Karpas-422 (cell line): ENCODE results near the gene OPN1MW2. TPM values are rescaled to one million over a fixed set of nuclear protein-coding genes. Genes with fewer than 3 reads are reported as not detected.
"Not testable (repeated sequence)": the region's sequence is repeated elsewhere in the genome, so short reads cannot be mapped to it uniquely, and the experiment has no call there.

Experiments used
- DNase-seq: peaks from one replicate; pipeline ENCODE4 v3.0.0-alpha.2; 2015
- H2AFZ ChIP-seq: fragments of 200-600 bp; sonication (generic); 2 replicates; pipeline ENCODE4 v1.6.1; 2014; ENCODE audit warnings: antibody characterized with exemption, low read length, mixed read lengths
- H3K27ac ChIP-seq: fragments of 200-600 bp; sonication (generic); 2 replicates; pipeline ENCODE4 v1.5.1; 2014; ENCODE audit warnings: mild to moderate bottlenecking, low read length, moderate library complexity
- H3K27me3 ChIP-seq: fragments of 200-600 bp; sonication (generic); 2 replicates; pipeline ENCODE4 v1.6.1; 2014; ENCODE audit warnings: low read length, mixed read lengths
- H3K36me3 ChIP-seq: fragments of 200-600 bp; sonication (generic); 2 replicates; pipeline ENCODE4 v1.6.1; 2014; ENCODE audit warnings: low read length, mixed read lengths; ENCODE audit not compliant: insufficient read depth
- H3K4me1 ChIP-seq: fragments of 200-600 bp; sonication (generic); 2 replicates; pipeline ENCODE4 v1.6.1; 2014; ENCODE audit warnings: mild to moderate bottlenecking, low read length, mixed read lengths
- H3K4me2 ChIP-seq: fragments of 200-600 bp; sonication (generic); 2 replicates; pipeline ENCODE4 v1.6.1; 2014; ENCODE audit warnings: low read length, low read depth, mild to moderate bottlenecking; ENCODE audit not compliant: poor library complexity, severe bottlenecking
- H3K4me3 ChIP-seq: fragments of 200-600 bp; sonication (generic); 2 replicates; pipeline ENCODE4 v1.5.1; 2014; ENCODE audit warnings: mild to moderate bottlenecking, antibody characterized with exemption, low read length, mixed read lengths
- H3K79me2 ChIP-seq: fragments of 200-600 bp; sonication (generic); 2 replicates; pipeline ENCODE4 v1.6.1; 2014; ENCODE audit warnings: mild to moderate bottlenecking, low read length, mixed read lengths
- H3K9ac ChIP-seq: fragments of 200-600 bp; sonication (generic); 2 replicates; pipeline ENCODE4 v1.6.0; 2014; ENCODE audit warnings: low read length
- H3K9me2 ChIP-seq: fragments of 200-600 bp; sonication (generic), shearing (Covaris generic); replicated peaks from 2 replicates; pipeline ENCODE4 v1.6.0; 2014; ENCODE audit warnings: mild to moderate bottlenecking, low read length, moderate library complexity; ENCODE audit not compliant: insufficient read depth
- H3K9me3 ChIP-seq: fragments of 300-700, 200-600 bp; sonication (generic); 2 replicates; pipeline ENCODE4 v1.6.1; 2014; ENCODE audit warnings: low read length, mixed read lengths
- H4K20me1 ChIP-seq: fragments of 200-600 bp; sonication (generic); 2 replicates; pipeline ENCODE4 v1.6.1; 2014; ENCODE audit warnings: mild to moderate bottlenecking, antibody characterized with exemption, low read length, low read depth; ENCODE audit not compliant: insufficient read depth
- total RNA-seq: library from RNA; depleted of rRNA; stranded (reverse); fragments of >200 nt; shearing (Covaris generic); gene quantifications from 2 replicates; pipeline ENCODE4 v1.2.3, GENCODE V29; 2014; ENCODE audit warnings: low replicate concordance

Gene OPN1MW2
- total RNA-seq, 1 experiment from 2014 or later = not detected

DNA sequence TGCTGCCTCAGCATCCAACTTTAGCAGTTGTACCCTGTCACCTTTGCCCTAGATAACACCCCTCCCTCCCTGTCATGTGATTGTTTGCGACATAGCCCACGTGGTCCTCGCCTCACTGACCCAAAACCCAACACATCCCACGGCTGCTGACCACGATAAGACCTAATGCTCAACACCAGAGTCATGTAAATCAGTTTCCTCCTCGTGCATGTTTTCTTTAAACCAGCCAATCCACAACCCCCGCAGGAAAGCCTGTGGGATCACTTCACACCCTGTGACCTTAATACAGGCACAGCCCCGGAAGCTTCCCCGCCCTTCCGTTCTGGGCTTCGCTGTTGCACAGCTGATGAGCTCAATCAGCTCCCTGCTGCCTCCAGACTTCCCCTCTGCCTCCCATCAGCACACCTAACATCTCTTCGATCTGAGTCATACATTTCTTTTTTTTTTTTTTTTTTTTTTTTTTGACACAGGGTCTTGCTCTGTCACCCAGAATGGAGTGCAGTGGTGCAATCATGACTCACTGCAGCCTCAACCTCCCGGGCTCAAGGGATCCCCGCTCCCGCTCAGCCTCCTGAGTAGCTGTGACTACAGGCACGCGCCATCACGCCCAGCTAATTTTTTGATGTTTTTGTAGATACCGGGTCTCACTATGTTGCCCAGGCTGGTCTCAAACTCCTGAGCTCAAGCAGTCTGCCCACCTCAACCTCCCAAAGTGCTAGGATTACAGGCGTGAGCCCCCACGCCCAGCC lies 9.7 kb upstream of the OPN1MW2 start:
- H3K27ac ChIP-seq, DNase-seq, H3K27me3 ChIP-seq, H2AFZ ChIP-seq, H3K4me3 ChIP-seq, H4K20me1 ChIP-seq, H3K79me2 ChIP-seq, H3K9me2 ChIP-seq, H3K4me1 ChIP-seq, H3K9me3 ChIP-seq, H3K9ac ChIP-seq, H3K36me3 ChIP-seq, H3K4me2 ChIP-seq: not testable (repeated sequence)

DNA sequence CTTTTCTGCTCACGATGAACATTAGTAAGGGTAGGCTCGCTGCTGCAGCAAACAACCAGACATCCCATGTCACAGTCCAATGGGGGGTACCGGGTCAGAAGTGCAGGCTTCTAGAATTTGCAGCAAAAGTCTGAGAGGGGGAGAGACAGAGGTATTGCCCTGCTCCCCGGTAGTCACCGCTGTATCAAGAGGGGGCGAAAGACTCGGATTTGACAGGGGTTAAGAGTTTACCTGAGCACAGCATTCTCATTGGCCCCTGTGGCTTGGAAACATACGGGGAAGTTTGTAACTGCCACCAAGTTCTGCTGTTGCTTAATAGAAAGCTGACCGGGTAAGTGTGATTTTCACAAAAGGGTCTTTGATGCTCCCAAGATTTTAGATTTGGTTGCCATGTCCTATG lies 8.5 kb upstream of the OPN1MW2 start:
- not testable (repeated sequence) for DNase-seq, H2AFZ ChIP-seq, H3K27me3 ChIP-seq, H3K9me2 ChIP-seq, H3K36me3 ChIP-seq, H4K20me1 ChIP-seq, H3K4me2 ChIP-seq, H3K27ac ChIP-seq, H3K9me3 ChIP-seq, H3K79me2 ChIP-seq, H3K9ac ChIP-seq, H3K4me3 ChIP-seq, H3K4me1 ChIP-seq

DNA sequence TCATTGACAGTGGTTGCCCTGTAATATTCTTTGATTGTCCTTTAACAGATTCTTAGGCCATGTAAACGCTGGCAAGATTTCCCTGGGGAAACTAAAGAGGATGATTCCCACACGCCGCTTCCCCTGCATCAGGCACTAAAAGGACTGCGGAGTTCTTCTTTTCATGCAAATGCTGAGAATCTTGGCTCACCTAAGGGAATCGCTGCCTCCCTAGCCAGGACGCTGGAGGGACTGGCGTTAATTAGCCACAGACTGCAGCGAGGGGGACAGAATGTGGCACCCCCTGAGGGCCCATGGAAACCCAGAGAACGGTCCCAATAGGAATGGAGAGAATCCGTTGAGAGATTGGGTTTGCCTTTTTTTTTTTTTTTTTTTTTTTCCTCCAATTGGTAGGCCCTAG lies 8.1 kb upstream of the OPN1MW2 start:
- H4K20me1 ChIP-seq, H3K4me2 ChIP-seq, H3K27me3 ChIP-seq, H3K27ac ChIP-seq, H3K9ac ChIP-seq, H3K4me1 ChIP-seq, DNase-seq, H3K36me3 ChIP-seq, H3K79me2 ChIP-seq, H3K4me3 ChIP-seq, H2AFZ ChIP-seq, H3K9me3 ChIP-seq, H3K9me2 ChIP-seq: not testable (repeated sequence)

- not testable (repeated sequence) for H3K4me2 ChIP-seq, H3K79me2 ChIP-seq, H2AFZ ChIP-seq, H4K20me1 ChIP-seq, DNase-seq, H3K4me1 ChIP-seq, H3K9me3 ChIP-seq, H3K36me3 ChIP-seq, H3K27ac ChIP-seq, H3K4me3 ChIP-seq, H3K27me3 ChIP-seq, H3K9me2 ChIP-seq, H3K9ac ChIP-seq
These were observed 5.7 kb downstream of the OPN1MW2 start for GRCh38 chrX:154225292-154225691.

DNA sequence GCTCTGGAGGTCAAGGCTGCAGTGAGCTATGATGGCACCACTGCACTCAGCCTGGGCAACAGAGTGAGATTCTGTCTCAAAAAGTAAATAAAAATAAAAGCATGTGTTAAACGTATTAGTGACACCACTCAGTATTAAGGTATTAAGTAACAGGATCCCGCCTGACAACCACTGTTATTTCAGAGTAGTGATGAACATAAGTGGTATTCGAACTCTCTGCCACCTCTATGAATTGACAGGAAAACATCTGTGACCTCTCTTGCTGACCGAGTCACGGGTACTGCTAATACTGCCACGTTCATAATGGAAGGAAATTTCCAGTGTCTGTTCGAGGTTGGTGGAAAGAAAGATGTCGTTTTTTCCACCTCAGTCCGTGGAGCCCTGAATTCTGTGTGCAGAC lies 7.2 kb downstream of the OPN1MW2 start:
- H4K20me1 ChIP-seq, H3K9ac ChIP-seq, H3K36me3 ChIP-seq, H3K4me3 ChIP-seq, H3K9me2 ChIP-seq, H3K27me3 ChIP-seq, H3K9me3 ChIP-seq, H3K79me2 ChIP-seq, DNase-seq, H3K4me2 ChIP-seq, H3K27ac ChIP-seq, H3K4me1 ChIP-seq, H2AFZ ChIP-seq: not testable (repeated sequence)

GRCh38 chrX:154231443-154231842 lies 11.9 kb downstream of the OPN1MW2 start:
- not testable (repeated sequence) for H3K9ac ChIP-seq, H3K27ac ChIP-seq, H3K4me1 ChIP-seq, H3K27me3 ChIP-seq, H4K20me1 ChIP-seq, H3K79me2 ChIP-seq, H3K4me3 ChIP-seq, H3K4me2 ChIP-seq, H3K36me3 ChIP-seq, H3K9me2 ChIP-seq, H3K9me3 ChIP-seq, DNase-seq, H2AFZ ChIP-seq

- H3K27me3 ChIP-seq, H3K36me3 ChIP-seq, H3K4me2 ChIP-seq, H3K4me1 ChIP-seq, H3K4me3 ChIP-seq, H3K9ac ChIP-seq, H3K9me2 ChIP-seq, DNase-seq, H3K27ac ChIP-seq, H3K9me3 ChIP-seq, H3K79me2 ChIP-seq, H2AFZ ChIP-seq, H4K20me1 ChIP-seq: not testable (repeated sequence)
These were observed 14.1 kb downstream of the OPN1MW2 start for GRCh38 chrX:154233620-154234019.

- not testable (repeated sequence) for H3K27ac ChIP-seq, H3K79me2 ChIP-seq, H3K9me3 ChIP-seq, H3K27me3 ChIP-seq, H3K4me1 ChIP-seq, H3K4me2 ChIP-seq, H3K36me3 ChIP-seq, H3K9ac ChIP-seq, H4K20me1 ChIP-seq, H2AFZ ChIP-seq, H3K9me2 ChIP-seq, H3K4me3 ChIP-seq
- peak; percentile 42 for DNase-seq
These were observed 19.5 kb downstream of the OPN1MW2 start for GRCh38 chrX:154238939-154239559.
